Fibroblast of mammary gland (primary cell): ENCODE data around the gene TEAD3.
A peak's percentile ranks its signal among the peaks of the same experiment; 100 is the strongest.

ENCODE experiments used
- DNase-seq: peaks from one replicate; pipeline ENCODE4 v3.0.0-alpha.2; 2010; ENCODE audit warnings: low read depth
- H3K4me3 ChIP-seq: 2 replicates; pipeline ENCODE4 v1.5.1; 2011; ENCODE audit warnings: low read depth, mild to moderate bottlenecking, low read length, moderate library complexity; ENCODE audit not compliant: control insufficient read depth
- TF ChIP-seq, protein P1 (sequence below): conservative IDR thresholded peaks from 2 replicates; pipeline ENCODE4 v1.5.1; 2011; ENCODE audit warnings: low read depth, low read length, inconsistent platforms; ENCODE audit not compliant: control insufficient read depth, insufficient read depth

The TEAD3 gene

DNA sequence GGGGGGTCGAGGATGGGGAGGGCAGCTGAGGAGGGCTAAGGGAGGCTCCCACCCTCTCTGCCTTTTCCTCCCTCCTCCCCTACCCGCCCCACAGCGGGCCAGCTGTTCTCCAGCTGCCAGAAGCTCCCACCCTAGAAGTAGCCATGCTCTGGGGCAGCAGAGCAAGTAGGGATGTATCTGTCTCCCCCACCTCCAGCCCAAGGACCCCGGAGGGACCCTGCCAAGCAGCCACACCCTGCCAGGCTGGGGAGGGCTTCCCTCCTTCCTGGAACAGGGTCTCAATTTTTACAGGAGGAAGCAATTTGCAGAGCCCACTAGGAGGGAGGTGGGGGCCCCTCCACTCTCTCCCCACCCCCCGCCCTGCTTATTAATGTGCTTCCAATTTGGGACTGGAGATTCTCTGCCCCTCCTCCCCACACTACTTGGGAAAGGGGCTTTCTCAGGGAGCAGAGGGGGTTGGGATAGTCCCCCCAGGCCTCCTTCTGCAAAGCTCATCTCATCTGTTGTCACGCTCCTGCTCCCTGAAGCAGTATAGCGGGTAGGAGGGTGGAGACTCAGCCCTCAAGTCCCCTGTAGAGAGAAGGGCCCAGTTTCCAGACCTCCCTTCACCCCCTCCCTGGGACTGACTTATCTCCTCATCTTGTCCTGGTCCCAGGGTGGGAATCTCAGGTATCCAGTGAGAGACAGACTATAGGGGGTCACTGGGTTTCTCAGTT is 4.5 kb downstream of the TEAD3 start:
- DNase-seq, result no peak
- TF ChIP-seq, protein P1, sequence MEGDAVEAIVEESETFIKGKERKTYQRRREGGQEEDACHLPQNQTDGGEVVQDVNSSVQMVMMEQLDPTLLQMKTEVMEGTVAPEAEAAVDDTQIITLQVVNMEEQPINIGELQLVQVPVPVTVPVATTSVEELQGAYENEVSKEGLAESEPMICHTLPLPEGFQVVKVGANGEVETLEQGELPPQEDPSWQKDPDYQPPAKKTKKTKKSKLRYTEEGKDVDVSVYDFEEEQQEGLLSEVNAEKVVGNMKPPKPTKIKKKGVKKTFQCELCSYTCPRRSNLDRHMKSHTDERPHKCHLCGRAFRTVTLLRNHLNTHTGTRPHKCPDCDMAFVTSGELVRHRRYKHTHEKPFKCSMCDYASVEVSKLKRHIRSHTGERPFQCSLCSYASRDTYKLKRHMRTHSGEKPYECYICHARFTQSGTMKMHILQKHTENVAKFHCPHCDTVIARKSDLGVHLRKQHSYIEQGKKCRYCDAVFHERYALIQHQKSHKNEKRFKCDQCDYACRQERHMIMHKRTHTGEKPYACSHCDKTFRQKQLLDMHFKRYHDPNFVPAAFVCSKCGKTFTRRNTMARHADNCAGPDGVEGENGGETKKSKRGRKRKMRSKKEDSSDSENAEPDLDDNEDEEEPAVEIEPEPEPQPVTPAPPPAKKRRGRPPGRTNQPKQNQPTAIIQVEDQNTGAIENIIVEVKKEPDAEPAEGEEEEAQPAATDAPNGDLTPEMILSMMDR, result no peak
- H3K4me3 ChIP-seq, result no peak overlapping the region

DNA sequence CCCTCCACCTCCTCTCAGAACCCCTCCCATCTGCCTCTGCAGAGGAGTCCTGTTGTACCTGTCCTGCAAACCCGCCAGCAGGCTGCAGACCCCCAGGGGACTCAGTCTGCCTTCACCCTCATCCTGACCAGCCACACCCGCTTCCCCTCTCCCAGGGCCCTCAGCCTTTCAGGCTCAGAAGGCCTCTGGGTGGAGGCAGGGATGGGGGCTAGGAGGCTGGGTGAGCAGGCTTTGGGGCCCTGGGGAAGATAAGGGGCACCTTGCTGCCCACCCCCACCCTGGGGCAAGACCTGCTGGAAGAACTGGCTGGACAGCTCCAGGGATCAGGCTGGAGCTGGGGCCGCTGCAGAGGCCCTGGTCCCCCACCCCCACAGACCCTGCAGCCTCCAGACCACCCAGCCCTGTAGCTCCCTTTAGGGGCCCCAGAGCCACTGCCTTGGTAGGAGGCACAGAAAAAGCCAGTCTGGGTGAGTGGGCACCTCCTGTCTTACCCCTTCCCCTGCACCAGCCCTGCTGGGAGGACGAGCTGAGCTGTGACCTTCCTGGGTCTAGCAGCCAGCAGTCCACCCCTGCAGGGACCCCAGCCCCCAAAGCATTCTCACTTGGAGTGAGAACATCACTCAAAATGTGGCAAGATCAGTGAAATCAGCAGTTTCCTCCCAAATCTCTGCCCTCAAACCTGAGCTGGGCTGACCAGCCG is 5.2 kb downstream of the TEAD3 start:
- no peak for DNase-seq
- no peak overlapping the region for H3K4me3 ChIP-seq
- TF ChIP-seq, protein P1, result no peak

DNA sequence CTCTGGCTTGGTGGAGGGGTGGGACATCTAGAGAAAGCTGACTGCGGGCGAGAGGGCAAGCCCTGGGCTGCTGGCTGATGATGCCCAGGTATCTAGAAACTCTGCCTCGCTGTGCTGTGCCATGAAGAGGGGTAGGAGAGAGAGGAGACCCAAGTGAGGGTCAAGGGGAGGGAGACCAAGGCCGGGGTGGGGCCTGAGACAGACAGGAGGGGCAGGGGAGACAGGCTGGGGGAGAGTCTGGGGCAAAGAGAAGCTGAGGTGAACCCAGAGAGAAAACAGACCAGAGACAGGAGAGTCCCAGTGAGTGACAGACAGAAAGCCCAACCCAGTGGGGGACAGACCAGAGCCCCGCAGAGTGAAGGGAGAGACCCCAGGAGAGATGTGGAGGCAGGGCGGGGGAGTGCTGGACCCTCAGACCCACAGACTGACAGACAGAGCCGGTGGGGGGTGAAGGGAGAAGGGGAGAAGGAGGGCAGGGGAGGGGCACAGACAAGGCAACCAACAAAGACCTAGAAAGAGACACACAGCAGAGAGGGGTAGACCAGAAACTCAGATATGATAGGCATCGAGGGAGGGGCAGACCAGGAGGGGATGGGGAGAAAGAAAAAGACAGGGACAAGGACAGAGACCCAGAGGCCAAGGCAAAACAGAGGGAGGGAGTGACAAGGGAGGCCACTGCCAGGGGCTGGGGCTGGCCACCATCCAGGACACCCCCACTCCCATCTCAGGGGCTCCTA is 5.9 kb downstream of the TEAD3 start:
- TF ChIP-seq, protein P1, result no peak
- DNase-seq, result no peak
- H3K4me3 ChIP-seq, result no peak overlapping the region

DNA sequence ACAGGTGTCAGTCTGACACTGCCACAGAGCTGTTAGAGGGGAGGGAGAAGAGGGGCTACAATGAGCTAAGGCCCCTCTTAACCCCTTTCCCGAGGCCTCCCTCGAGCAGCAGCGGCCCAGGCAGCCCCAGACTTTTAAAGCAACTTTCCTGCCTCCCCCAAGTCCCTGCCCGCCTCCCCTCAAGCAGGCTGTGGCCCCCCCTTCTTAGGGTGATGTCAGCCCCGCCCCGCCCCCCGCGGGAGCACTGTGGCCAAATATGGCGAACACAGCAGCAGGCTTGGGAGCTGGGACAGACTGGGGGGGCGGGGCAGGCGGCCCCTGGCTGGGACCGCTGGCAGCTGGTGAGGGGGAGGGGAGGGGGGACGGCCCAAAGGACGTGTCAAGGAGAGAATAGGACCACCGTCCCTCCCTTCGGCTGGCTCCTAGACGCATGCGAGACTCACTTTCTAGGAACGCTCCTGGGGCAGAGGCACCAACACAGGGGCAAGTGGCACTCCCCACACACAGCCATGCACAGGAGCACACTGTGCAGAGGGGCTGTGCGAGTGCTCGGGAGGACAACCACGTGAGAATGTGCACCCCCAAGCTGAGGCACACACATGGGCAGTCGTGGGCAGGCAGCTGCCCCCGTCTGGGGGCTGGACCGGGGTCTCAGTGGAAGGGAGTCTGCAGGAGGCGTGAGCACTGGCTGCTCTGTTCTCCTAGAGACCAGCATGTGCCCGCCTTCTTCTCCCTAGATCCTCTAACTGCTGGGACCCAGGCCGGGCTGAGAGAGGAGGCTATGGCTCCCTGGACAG is 6.7 kb downstream of the TEAD3 start:
- TF ChIP-seq, protein P1, result no peak
- peak; percentile 47 for DNase-seq
- no peak overlapping the region for H3K4me3 ChIP-seq

DNA sequence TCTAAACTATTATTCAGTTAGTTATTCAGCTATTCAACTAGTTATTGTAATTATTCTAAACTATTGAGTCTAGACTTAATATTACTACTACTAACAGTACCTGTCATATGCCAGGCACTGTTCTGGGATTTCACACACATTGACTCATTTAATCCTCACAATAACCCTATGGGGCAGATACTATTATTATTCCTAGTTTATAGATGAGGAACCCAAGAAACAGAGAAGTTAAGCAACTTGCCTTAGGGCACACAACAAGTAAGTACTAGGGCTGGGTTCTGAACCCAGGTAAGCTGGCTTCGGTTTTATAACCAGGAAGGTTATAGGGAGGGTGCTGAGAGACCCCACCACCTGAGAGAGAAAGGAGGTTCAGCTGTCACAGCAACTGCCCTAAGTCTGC is 7.8 kb downstream of the TEAD3 start:
- H3K4me3 ChIP-seq, result no peak overlapping the region

DNA sequence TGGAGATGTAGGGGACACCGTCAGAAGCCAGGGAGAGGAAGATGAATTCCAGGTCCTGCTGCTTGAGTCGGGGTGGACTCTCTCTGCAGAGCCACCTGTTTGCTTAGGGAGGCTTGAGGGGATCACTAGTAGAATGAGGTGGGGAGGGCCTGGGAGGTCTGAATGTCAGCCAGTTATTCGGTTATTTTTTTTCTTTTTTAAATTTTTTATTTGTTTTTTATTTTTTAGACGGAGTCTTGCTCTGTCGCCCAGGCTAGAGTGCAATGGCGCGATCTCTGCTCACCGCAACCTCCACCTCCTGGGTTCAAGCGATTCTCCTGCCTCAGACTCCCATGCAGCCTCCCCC is 8.4 kb downstream of the TEAD3 start:
- DNase-seq, result no peak
- TF ChIP-seq, protein P1, result no peak
- no peak overlapping the region for H3K4me3 ChIP-seq

More for the DNA sequence above, 7.8 kb downstream of the TEAD3 start:
- TF ChIP-seq, protein P1, result no peak
- DNase-seq, result no peak
